ENCODE data around the gene VPS33A.
"Not testable (repeated sequence)": the region's sequence is repeated elsewhere in the genome, so short reads cannot be mapped to it uniquely, and the experiment has no call there.

Gene VPS33A

DNA sequence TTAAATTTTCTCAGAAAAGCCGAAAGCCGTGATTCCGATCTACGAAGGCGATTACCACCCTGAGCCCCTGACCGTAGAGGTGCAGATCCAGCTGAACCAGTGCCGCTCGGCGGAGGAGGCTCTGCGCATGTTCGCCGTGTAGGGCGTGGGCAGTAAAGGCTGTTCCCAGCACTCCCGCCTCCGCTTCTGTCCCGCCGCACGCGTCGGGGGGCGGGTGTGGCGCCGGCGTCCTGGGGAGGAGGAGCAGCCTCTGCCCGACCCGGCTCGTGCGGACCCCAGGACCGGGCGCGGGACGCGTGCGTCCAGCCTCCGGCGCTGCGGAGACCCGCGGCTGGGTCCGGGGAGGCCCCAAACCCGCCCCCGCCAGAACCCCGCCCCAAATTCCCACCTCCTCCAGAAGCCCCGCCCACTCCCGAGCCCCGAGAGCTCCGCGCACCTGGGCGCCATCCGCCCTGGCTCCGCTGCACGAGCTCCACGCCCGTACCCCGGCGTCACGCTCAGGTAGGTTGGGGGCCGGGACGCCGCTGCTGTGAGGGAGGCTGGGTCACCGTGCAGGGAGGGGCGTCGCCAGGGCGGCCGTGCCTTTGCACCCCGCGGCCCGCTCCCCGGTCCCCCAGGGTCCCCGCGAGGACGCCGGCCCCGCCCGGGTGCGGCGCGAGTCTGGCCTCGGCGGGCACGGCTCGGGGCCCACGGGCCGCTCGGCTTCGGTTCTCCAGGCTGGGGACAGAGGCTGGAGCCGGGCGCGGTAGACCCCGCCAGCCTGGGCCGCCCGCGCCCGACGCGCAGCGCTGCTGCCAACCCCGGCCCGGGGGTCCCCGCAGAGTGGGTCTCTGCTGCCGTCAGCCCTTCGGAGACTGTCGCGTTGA, 62.8 kb downstream of the VPS33A start, which contains the start of gene B3GNT4:
Gene B3GNT4 (plus strand): TSS at position 409 of the 866 bp plus-strand sequence. CDS start 910 bp downstream, outside the sequence.
- DNase-seq = peak; percentile 38 to 66 (median 58)

- DNase-seq = not testable (repeated sequence)
Measured at GRCh38 chr12:122202811-122203210, 63.5 kb downstream of the VPS33A start.

DNA sequence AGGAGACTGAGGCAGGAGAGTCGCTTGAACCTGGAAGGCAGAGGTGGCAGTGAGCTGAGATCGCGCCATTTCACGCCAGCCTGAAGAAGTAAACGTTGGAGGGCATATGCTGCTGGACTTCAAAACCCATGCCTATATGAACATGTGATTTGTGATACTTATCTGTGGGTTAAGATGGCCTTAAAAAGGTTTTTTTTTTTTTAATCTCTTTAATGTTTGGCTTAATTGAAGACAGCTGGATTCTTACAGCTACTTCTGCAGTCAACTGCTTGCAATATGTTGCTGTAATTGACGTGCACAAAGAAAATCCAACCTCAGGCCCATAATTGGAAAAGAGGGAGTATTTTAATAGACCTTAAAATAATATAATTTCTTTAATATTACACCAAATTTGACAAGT, 64.3 kb downstream of the VPS33A start:
- DNase-seq = no peak

GRCh38 chr12:122201381-122201780, 64.9 kb downstream of the VPS33A start:
- no peak for DNase-seq

GRCh38 chr12:122200541-122201175, 65.6 kb downstream of the VPS33A start:
- no peak for DNase-seq

GRCh38 chr12:122199484-122200355, 66.6 kb downstream of the VPS33A start:
- DNase-seq = no peak

GRCh38 chr12:122197612-122197966, 68.7 kb downstream of the VPS33A start:
- DNase-seq = no peak

GRCh38 chr12:122195405-122195804, 70.9 kb downstream of the VPS33A start:
- no peak for DNase-seq

DNA sequence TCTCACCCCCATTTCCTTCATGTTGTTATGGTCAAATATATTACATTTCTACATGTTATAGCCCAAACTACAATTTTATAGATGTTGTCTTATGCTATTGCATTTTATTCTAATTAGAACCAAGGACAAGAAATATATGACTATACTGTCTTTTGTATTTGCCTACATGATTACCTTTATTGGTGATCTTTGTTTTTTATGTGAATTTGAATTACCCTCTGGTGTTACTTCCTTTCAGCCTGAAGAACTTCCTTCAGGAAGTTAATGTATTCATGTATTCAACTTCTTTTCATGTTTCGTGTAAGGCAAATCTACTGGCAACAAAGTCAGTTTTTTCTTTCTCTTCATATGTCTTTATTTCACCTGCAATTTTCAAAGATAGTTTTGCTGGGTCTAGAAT, 71.5 kb downstream of the VPS33A start:
- no peak for DNase-seq

DNA sequence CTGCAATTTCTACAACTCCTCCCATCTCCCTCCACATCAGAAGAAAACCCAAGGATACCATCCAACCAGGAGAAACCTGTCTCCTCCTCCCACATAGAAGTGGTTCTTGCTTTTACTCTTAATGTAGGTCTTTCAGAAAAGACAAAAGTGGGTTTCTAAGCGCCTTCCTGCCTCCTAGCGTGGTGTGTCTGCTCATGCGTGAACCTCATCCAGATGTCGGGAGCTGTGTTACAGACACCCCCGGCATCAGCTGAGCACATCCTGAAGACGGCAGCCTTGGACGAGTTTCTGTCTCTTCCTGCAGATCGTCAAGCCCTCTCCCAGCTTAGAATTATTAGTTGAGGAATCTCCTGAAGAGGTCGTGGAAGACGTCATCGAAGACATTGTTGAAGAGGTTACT, 73.9 kb downstream of the VPS33A start:
- DNase-seq = no peak

DNA sequence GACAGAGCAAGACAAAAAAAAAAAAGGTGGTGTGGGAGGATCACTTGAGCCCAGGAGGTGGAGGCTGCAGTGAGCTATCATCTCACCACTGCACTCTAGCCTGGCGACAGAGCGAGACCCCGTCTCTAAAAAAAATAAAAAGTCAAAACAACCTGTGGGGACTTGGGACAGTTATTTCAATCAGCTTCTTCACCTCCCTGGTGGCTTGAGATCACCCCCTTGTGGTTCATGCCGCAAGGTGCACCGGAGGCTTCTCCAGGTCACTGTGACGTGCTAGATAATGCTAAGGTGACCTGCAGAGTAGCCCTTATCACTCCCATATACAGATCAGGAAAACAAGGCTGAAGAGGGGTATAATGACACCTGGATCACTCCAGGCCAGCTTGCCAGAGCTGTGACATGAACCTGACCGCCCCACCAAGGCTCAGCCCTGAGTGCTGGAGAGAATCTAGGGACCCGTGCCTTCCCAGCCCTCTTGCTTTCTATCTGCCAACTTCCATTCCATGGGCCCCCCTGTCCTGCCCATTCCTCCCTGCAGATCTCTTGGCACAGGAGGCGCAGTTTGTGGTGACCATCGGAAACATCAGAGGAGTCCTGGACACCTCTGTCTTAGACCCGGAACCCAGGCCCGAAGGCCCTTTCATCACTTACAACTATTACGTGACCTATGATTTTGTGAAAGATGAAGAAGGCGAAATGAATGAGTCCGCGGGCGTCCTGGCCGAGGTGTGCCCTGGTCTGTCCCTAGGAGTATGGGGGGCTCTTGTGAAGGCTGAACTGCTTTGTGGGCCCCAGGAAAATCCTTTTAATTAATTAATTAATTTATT, 75.2 kb downstream of the VPS33A start:
- DNase-seq = peak in 4 of 5 experiments; percentile 32 to 84 (median 54)

- no peak for DNase-seq
Measured at GRCh38 chr12:122189626-122190475, 76.4 kb downstream of the VPS33A start.

- no peak for DNase-seq
Measured at GRCh38 chr12:122187466-122187865, 78.8 kb downstream of the VPS33A start.

GRCh38 chr12:122185494-122186082, 80.7 kb downstream of the VPS33A start:
- no peak for DNase-seq

DNA sequence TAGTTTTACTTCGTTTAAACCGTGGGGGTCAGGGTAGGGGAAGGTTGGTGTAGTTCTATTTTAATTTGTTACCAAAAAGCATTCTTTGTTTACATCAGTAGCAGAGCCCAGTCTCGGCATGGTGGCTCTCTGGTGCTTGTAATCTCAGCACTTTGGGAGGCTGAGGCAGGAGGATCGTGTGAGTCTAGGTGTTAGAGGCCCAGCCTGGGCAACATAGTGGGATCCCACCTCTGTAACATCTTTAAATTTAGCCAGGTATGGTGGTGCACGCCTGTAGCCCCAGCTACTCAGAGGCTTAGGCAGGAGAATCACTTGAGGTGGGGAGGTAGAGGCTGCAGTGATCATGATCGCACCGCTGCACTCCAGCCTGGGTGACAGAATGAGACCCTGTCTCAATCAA, 81.2 kb downstream of the VPS33A start:
- no peak for DNase-seq

- no peak for DNase-seq
Measured at GRCh38 chr12:122184517-122184916, 81.8 kb downstream of the VPS33A start.

DNA sequence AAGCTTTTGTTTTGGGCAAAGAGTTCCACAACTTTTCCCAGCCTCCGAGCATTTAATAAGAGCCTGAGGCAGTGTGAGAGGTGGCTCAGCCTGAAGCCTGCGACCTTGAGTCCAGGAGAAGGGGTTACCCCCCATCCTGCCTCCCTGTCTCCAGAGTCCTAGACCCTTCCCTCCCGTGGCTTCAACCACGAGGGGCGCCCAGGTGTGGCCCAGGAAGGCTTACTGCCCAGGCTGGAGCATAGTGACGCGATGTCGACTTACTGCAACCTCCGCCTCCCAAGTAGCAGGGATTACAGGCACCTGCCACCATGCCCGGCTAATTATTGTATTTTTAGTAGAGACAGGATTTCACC, 82.7 kb downstream of the VPS33A start:
- no peak for DNase-seq

DNA sequence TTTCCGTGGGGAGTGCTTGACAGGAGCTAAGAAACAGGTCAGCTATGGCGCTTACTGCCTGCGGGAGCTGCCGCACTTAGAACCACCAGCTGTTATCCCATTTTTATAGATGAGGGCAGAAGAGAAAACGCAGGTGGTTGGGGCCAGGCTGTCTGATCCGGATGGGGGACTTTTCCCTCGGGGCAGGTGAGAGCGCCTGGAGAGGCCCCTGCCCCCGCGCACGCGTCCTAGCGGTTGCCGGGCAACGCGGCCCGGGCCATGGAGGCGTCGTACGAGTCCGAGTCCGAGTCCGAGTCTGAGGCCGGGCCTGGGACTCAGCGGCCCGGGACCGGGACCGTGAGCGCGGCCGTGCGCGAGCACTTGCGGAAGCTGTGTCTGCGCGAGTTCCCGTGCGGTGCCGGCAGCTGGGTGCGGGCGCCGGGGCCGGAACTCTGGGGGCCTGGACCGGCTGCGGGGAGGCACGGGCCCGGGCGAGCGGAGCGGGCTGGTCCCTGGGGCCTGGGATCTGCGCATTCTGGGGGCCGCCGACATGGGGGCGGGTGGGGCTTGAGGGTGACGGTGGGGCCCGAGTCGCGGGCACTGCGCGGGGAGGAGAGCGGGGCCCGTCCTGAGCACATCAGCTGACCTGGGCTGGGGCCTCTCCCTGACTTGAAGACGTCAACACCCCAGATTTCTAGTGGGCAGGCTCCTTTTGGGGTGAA, 83.3 kb downstream of the VPS33A start, which contains the start of gene LRRC43:
Gene LRRC43 (plus strand): TSS at position 237 of the 701 bp plus-strand sequence. CDS start 22 bp downstream, at position 259.
- peak in 1 of 5 experiments; percentile 65 for DNase-seq

Data from T-helper 2 cell (primary cell).